Uterus (tissue), 2 donors: ENCODE measurements around the gene KCNQ1OT1.

Experiments
- POLR2A ChIP-seq, 2 donors: fragments of 450-650 bp; IDR thresholded peaks; one replicate each; pipeline ENCODE4 v1.6.1; 2016; ENCODE audit warnings: antibody characterized with exemption in 2 of 2, mild to moderate bottlenecking in 1 of 2, moderate library complexity in 1 of 2
- TF ChIP-seq, protein P1 (sequence below), 4 experiments: fragments of 200-600 bp in 2 of 4; fragments of 450-650 bp in 2 of 4; sonication (generic) in 2 of 4; IDR thresholded peaks; one replicate each; pipeline ENCODE4 v1.5.1; 2016 to 2019; ENCODE audit warnings: antibody characterized with exemption in 4 of 4, mild to moderate bottlenecking in 2 of 4, moderate library complexity in 1 of 4

DNA sequence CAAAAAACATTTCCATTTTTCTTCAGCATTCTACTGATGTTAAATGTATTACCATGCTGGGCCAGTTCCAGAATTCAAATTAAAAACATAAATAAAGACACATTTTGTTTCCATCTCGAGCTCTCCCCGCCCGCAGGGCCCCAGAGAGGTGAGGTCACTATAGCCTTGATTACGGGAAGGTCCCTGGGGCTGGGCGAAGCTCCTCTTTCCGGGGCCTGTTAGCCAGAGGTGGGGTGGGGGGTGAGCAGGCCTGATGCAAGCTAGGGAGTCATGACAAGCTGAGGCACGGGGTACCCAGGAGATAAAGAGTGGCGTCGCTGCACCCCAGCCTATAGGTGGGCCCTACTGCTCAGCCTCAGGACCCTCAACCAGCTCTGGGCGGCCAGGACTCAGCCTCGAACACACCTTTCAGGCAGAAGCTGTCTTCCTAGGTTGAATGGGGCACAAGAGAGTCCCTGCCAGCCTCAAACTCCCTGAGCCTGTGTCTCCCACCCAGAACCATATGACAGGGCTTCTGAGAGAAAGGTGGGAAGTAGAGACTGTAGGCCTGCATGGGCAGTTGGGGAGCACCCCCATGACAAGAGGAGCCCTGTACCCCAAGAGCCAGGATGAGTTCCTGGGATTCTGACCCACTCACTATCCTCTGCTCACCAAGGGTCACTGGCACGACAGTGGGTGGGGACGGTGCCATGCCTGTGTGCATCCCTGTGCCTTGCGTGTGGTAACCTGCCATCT lies 34.8 kb downstream of the KCNQ1OT1 start:
- no peak for TF ChIP-seq POLR2A (IDR thresholded peaks at IDR 0.05)
- TF ChIP-seq, protein P1, sequence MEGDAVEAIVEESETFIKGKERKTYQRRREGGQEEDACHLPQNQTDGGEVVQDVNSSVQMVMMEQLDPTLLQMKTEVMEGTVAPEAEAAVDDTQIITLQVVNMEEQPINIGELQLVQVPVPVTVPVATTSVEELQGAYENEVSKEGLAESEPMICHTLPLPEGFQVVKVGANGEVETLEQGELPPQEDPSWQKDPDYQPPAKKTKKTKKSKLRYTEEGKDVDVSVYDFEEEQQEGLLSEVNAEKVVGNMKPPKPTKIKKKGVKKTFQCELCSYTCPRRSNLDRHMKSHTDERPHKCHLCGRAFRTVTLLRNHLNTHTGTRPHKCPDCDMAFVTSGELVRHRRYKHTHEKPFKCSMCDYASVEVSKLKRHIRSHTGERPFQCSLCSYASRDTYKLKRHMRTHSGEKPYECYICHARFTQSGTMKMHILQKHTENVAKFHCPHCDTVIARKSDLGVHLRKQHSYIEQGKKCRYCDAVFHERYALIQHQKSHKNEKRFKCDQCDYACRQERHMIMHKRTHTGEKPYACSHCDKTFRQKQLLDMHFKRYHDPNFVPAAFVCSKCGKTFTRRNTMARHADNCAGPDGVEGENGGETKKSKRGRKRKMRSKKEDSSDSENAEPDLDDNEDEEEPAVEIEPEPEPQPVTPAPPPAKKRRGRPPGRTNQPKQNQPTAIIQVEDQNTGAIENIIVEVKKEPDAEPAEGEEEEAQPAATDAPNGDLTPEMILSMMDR (IDR thresholded peaks at IDR 0.05) = no peak
